NOMO-1 treated with dmso at 0.1 percent for 144 hours (cell line): ENCODE results near the gene IL17C.
"Not testable (repeated sequence)": the region's sequence is repeated elsewhere in the genome, so short reads cannot be mapped to it uniquely, and the experiment has no call there.

Experiments
- DNase-seq: peaks from one replicate; lab custom pipeline; 2025; ENCODE audit not compliant: unreplicated experiment; lab: John Stamatoyannopoulos, UW

IL17C gene

GRCh38 chr16:88609426-88609825, 28.9 kb upstream of the IL17C start:
- DNase-seq: not testable (repeated sequence)

DNA sequence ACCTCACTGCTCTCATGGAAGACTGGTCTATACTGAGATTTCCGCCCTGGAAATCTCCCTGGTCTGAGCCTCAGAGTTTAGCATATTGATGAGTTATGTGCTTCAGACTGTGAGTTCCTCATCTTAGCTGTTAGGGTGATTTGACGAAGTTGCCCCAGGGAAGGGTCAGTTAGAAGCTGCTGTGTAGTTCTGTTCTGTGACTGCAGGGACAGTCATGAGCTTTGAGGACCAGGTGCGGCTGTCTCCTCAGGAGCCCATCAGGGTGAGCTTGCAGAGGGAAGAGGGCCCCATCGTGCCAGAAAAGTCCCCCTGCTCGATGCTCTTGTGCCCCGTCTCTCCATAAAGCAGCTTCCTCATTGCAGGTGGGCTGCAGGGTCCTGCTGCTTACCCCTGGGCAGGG, 28.3 kb upstream of the IL17C start:
- DNase-seq: no peak

DNA sequence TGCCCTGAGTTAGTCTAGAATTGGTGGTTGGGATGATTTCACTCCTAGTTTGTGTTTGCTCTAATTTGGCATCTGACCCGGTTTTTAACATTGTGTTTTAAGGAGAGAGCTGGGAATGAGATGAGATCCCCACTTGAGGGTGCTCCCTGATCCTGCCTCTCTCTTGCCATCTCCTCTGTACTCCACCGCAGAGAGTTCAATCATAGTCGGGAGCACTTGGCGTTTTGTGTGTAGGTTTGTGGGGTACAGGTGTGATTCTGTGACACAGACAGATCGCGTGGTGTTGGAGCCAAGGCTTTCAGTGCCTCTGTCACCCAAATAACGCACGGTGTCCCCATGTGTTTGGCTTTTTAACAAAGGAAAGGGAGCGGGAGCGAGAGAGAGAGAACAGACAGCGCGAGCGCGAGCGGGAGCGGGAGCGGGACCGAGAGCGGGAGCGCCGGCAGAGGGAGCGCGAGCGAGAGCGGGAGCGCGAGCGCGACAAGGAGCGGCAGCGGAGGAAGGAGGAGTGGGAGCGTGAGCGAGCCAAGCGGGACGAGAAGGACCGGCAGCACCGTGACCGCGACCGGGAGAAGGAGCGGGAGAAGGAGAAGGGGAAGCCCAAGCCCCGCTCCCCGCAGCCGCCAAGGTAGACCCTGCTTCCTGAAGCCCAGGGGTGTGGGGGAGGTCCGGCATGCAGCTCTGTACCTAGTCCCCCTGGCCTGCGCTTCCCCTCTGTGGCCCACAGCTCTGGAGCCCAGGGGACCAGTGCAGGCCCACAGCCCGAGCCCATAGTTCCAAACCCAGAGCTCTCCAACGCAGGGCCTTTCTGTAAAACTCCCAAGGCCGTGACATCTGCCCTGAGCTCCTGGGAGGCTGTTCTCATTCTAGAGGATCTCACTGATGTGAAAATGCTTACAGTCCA, 27.2 kb upstream of the IL17C start:
- no peak for DNase-seq

DNA sequence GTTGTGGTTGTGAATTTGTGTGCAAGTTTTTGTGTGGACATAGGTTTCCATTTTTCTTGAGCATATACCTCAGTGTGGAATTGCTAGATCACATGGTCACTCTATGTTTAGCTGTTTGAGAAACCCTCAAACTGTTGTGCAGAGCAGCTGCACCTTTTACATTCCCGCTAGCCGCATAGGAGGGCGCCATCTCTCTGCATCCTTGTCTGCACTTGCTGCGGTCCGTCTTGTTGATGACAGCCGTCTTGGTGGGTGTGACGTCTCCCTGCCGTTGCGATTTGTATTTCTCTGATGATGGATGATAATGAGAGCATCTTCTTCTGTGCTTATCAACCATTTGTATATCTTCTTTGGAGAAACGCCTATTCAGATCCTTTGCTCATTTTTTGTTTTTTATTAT, 25.1 kb upstream of the IL17C start:
- no peak for DNase-seq

GRCh38 chr16:88613911-88614817, 24.2 kb upstream of the IL17C start:
- DNase-seq: no peak

DNA sequence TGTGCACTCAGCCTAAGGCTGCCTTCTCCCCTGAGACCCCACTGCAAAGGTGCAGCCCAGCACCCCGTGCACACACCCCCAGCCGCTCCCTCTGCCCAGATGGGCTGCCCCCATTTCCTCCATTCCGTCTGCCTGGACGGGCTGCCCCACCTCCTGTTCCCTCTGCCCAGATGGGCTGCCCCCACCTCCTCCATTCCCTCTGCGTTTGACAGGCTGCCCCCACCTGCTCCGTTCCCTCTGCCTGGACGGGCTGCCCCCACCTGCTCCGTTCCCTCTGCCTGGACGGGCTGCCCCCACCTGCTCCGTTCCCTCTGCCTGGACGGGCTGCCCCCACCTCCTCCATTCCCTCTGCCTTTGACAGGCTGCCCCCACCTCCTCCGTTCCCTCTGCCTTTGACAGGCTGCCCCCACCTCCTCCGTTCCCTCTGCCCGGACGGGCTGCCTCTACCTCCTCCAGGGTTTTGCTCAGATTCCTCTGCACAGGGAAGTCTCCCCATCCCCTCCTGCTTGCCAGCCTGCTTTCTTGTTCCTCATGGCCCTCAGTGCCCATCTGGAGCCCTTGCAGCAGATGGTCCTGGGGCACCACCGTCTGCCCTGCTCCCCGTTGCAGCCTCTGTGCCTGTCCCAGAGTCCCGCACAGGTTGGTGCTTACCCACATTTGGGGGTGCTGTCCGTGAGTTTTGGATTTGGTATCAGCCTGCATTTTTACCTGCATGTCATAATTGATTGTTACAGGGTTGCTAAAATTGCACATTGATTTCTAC, 23.4 kb upstream of the IL17C start:
- DNase-seq: no peak

- no peak for DNase-seq
Observed at GRCh38 chr16:88616320-88616719, 22.1 kb upstream of the IL17C start.

DNA sequence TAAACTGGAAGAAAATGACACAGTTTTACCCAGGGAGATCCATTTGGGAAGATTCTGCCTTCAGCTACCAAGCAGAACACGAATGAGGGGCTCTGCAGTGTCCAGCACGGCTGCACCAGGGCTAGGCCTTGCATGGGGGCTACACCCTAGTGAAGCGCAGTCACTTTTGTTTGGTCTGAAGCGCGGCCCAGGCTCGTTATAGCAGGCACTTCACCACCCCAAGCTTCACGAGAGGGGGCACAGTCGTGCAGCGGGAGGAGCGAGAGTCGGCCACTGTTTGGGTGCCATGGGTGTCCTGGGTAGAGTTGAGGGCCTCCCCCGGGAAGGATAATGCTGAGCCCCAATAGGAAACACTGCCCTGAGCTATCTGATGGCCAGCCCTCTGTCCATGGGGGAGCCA, 21.6 kb upstream of the IL17C start:
- no peak for DNase-seq

DNA sequence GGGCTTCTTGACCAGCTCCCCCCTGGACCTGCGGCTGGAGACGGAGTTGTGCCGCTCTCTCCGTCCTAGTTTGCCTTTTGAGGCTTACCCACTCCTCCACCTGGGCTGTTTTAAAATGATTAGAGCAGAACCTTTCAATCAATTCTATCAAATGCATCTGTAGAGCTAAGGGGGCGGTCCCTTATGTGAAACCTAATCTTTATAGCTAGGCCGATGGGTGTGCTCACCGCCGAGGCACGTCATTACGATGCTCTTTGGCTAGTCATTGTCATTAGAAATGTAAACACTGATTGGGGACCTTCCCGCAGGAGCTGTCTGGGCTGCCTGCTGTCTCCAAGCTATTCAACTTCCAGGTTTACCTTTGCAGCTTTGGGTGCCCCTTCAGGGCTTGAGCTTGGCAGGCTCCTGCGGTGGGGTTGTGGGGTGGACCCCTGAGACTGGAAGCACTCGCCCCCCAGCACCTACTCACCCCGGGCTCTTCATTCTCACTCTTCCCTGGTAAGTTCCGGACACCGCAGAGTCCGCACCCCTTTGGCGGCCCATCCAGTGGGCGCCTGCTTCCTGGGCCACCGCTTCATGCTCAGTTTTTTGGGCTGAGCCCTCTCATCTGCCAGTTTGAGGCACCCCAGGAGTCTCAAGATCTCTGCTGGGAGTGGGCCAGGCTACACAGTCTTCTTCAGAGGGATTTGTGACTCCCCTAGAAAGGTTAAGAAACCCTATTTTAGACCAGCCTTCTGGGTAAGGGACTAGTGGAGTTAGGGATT, 20.9 kb upstream of the IL17C start:
- DNase-seq: no peak

GRCh38 chr16:88618182-88618955, 20.0 kb upstream of the IL17C start:
- DNase-seq: no peak

DNA sequence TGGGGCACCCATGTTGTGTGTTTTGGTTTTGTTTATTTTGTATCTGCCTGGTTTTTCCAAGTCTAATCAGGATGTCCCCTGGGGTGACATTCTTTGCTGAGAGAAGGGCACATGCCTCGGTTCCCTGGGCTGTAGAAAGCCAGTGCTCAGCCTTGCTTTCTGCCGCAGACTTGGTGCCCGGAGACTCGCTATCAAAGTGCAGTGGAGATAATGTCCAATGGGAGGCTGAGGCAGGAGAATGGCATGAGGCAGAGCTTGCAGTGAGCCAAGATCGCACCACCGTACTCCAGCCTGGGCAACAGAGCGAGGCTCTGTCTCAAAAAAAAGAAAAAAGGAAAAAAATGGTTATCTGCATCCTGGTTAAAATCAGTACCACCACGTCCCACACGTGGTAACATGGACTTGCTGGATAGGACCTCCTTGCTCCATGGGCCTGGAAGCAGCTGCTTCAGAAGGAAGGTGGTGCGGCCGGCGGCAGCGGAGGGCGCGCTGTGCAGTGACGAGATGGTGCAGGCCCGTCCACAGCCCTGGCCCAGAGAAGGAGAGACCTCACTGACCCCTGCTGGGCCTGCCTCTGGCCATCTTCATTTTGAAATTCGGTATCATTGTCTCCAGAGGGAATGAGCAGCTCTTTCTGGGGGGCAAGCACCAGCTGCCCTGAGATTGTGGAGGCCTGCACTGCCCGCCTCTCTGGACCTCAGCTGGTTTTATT, 19.3 kb upstream of the IL17C start:
- DNase-seq: no peak

- no peak for DNase-seq
Observed at GRCh38 chr16:88619859-88620815, 18.2 kb upstream of the IL17C start.

DNA sequence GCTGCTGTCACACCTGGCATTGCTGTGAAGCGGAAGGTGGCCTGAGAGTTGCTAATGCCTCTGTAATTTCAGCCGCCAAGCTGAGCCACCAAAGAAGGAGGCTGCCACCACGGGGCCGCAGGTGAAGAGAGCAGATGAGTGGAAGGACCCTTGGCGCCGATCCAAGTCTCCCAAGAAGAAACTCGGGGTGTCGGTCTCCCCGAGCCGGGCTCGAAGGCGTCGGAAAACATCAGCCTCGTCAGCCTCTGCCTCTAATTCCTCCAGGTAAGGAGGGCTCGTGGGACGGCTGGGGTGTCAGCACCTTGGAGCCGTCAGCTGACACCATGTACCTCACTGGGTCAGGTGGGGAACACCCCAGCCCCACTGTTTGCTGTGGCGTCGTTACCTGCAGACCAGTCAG, 16.2 kb upstream of the IL17C start:
- no peak for DNase-seq

DNA sequence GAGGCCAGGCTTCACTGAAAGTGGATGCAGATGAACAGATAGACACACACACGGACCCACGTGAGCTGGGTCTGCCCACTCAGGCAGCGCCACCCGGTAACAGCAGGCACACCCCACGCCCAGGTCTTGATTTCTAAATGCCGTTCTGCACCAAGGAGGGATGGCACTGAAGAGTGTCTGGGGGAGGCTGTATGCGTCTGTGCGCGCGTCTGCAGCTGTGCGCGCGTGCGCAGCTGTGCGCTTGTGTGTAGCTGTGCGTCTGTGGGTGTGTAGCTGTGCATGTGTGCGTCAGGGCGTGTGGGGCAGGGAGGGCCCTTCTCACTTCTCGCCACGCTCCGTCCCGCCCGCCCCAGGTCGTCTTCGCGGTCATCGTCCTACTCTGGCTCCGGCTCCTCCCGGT, 15.5 kb upstream of the IL17C start:
- no peak for DNase-seq

DNA sequence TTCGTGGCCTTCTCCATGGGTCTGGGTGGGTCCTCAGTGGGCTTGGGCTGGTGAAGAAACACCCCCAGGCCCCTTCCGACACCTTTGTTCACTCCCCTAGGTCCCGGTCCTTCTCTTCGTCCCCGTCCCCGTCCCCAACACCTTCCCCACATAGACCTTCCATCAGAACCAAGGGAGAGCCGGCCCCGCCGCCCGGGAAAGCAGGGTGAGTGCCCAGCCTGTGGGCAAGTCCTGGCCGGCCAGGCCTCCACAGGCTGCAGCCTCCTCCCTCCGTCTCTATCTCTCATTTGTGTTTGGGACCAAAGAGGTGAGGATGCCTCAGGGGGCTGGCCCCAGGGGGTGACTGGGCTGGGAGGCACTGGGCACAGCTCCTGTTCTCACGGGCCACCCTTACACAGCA, 14.5 kb upstream of the IL17C start:
- no peak for DNase-seq

GRCh38 chr16:88624481-88624880, 13.9 kb upstream of the IL17C start:
- no peak for DNase-seq

DNA sequence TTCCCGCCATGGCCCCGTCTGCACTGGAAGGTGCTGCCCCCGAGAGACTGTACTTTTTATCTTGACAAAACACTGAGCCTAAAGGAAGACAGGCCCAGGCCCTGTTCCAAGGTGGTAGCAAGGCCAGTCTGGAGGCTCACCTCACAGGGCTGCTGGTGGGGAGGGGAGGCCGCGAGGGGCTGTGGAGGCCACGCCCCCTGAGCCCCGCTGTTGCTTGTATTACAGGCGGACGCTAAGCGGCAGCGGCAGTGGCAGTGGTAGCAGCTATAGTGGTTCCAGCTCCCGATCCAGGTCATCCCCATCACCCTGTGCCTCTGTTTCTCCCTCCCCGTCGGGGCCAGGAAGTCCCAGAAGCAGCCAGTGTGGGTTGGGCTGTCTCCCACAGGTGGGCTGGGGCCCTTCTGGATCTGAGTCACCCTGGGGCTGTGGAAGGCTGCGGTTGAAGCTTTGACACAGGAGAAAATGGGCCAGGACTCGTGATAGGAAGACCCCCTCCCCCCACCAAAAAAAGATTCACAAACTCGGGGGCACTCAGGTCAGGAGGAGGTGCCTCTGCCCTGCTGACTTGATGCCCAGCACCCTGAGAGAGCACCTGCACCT, 13.3 kb upstream of the IL17C start:
- DNase-seq: no peak

- no peak for DNase-seq
Observed at GRCh38 chr16:88626646-88627045, 11.7 kb upstream of the IL17C start.
